ENCODE results near the gene ZNF236. TPM values are rescaled to one million over a fixed set of nuclear protein-coding genes. Genes with fewer than 3 reads are reported as not detected.
A peak's percentile ranks its signal among the peaks of the same experiment; 100 is the strongest.

Gene ZNF236
- total and polyA plus RNA-seq, 8 donors, result 2.6 to 13.3 (median 6.7) TPM

GRCh38 chr18:76801567-76802505 lies 20.5 kb upstream of the ZNF236 start:
- H3K27ac ChIP-seq, result no peak overlapping the region
- H3K9me3 ChIP-seq, result no peaks in the 10 kb centered on the region
- 14 to 20% methylated on average over 55 to 61 of the region's 61 CpGs for WGBS, 2 donors
- ATAC-seq, result peak; percentile 94 to 99 (median 98)
- H3K4me3 ChIP-seq, result peak overlapping the region in 2 of 4 donors; percentile 23 to 34
- peak; percentile 68 to 89 (median 83) for TF ChIP-seq CTCF (IDR thresholded peaks at IDR 0.05)
- intact Hi-C loops (cut with DNase I), result loop anchor here in 2 of 3 donors (5.0 to 10.0 kb wide), 3 partner anchors 73 to 185 kb away; no protein-coding TSS in a partner anchor
- DNase-seq, result peak; percentile 29 to 87 (median 60)
- FAIRE-seq, result no peak
- no peaks in the 10 kb centered on the region for H3K27me3 ChIP-seq
- H3K36me3 ChIP-seq, result no peaks in the 10 kb centered on the region
- H3K4me1 ChIP-seq, result peaks cover 0 to 5% (median 0%) of the 10 kb centered on the region in 3 donors

DNA sequence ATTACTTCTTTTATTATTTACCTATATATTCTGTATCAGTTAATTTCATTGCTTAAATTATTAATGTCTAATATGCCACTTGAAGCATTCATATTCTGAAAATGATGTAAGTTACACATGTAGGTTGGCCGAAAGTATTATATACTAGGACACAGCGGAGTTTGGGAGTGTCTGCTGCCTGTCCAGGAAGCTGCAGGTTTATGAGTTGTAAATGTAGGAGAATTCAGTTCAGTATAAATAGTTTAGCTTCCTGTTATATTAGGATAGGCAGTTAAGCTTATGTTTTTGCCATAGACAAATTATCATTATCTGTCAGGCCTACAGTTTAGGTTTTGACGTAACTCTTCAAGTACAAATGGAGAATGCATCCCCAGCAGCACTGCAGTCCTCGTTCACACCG lies 18.9 kb upstream of the ZNF236 start:
- WGBS, 2 donors, result 40 to 41% methylated on average over 5 of the region's 5 CpGs
- no peak for TF ChIP-seq CTCF (IDR thresholded peaks at IDR 0.05)
- Histone ChIP-seq H3K4me1 (peaks cover 0 to 5% (median 0%) of the 10 kb centered on the region in 3 donors), H3K4me3 (no peak overlapping the region), H3K36me3 (no peaks in the 10 kb centered on the region), H3K9me3 (no peaks in the 10 kb centered on the region), H3K27ac (no peak overlapping the region), H3K27me3 (no peaks in the 10 kb centered on the region)
- ATAC-seq, result no peak
- no peak for FAIRE-seq
- DNase-seq, result no peak
- intact Hi-C loops (cut with DNase I), result loop anchor here in 2 of 3 donors (5.0 to 10.0 kb wide), 3 partner anchors 71 to 184 kb away; no protein-coding TSS in a partner anchor

- Histone ChIP-seq H3K4me1 (peaks cover 0 to 5% (median 0%) of the 10 kb centered on the region in 3 donors), H3K27me3 (no peaks in the 10 kb centered on the region), H3K9me3 (no peaks in the 10 kb centered on the region), H3K27ac (no peak overlapping the region), H3K36me3 (no peaks in the 10 kb centered on the region), H3K4me3 (no peak overlapping the region)
- DNase-seq, result peak in 4 of 6 donors; percentile 41 to 74 (median 53)
- no peak for FAIRE-seq
- WGBS, 2 donors, result 2 to 3% methylated on average over 11 of the region's 11 CpGs
- peak; percentile 41 to 77 (median 55) for TF ChIP-seq CTCF (IDR thresholded peaks at IDR 0.05)
- intact Hi-C loops (cut with DNase I), result loop anchor here in 2 of 3 donors (5.0 to 10.0 kb wide), 3 partner anchors 71 to 183 kb away; no protein-coding TSS in a partner anchor
- peak; percentile 55 to 80 (median 74) for ATAC-seq
Observed at GRCh38 chr18:76803814-76804213, 18.5 kb upstream of the ZNF236 start.

DNA sequence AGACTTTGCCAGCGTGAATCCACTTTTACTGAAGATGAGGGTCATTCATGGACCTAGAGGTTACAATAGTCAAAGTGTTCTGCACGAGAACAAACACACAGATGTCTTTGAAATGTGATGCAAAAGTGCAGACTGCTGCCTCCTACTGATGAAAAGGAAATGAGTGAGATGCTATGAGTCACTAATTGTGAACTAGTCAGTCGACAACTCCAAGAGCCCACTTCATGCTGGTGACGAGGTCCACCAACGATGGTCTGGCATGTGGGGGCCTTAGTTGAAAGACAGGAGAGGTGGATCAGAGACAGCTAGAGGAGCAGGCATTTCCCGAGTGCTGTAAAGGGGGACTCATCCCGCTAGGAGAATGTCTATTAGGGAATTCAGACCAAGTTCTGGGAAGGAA lies 17.1 kb upstream of the ZNF236 start:
- H3K4me1 ChIP-seq, result peaks cover 0 to 5% (median 0%) of the 10 kb centered on the region in 3 donors
- no peaks in the 10 kb centered on the region for H3K36me3 ChIP-seq
- no peak overlapping the region for H3K4me3 ChIP-seq
- intact Hi-C loops (cut with DNase I), result loop anchor here in 2 of 3 donors (10.0 kb wide), 2 partner anchors 70 to 180 kb away; no protein-coding TSS in a partner anchor
- WGBS, 2 donors, result 59 to 63% methylated on average over 7 of the region's 7 CpGs
- FAIRE-seq, result no peak
- no peaks in the 10 kb centered on the region for H3K9me3 ChIP-seq
- no peak for TF ChIP-seq CTCF (IDR thresholded peaks at IDR 0.05)
- no peak overlapping the region for H3K27ac ChIP-seq
- ATAC-seq, result no peak
- no peak for DNase-seq
- H3K27me3 ChIP-seq, result no peaks in the 10 kb centered on the region
